SK-N-SH treated with all-trans-retinoic acid at 6 μM for 48 hours (cell line): ENCODE results near the gene PRR18.
"Not testable (repeated sequence)": the region's sequence is repeated elsewhere in the genome, so short reads cannot be mapped to it uniquely, and the experiment has no call there.

Experiments used
- ATAC-seq: fragments of 200-7000 bp; cut with Tn5 transposase; 3 replicates; pipeline ENCODE4 v1.9.1; 2020; ENCODE audit warnings: mild to moderate bottlenecking, moderate library complexity
- BACH2 ChIP-seq: fragments of 250-450 bp; sonication (Bioruptor Pico); IDR thresholded peaks from 2 replicates; pipeline ENCODE4 v1.9.0; 2021; ENCODE audit warnings: mild to moderate bottlenecking, borderline replicate concordance
- CREB5 ChIP-seq: fragments of 250-450 bp; sonication (Bioruptor Pico); IDR thresholded peaks from 2 replicates; pipeline ENCODE4 v1.5.1; 2020; ENCODE audit warnings: low read depth, mild to moderate bottlenecking, moderate library complexity
- CSDC2 ChIP-seq: fragments of 250-450 bp; sonication (Bioruptor Pico); IDR thresholded peaks from 2 replicates; pipeline ENCODE4 v1.5.0; 2020; ENCODE audit warnings: mild to moderate bottlenecking, moderate library complexity
- CSRNP3 ChIP-seq: fragments of 250-450 bp; sonication (Bioruptor Pico); IDR thresholded peaks from 2 replicates; pipeline ENCODE4 v1.5.1; 2021; ENCODE audit warnings: mild to moderate bottlenecking, moderate library complexity
- ESRRG ChIP-seq: fragments of 250-450 bp; sonication (Bioruptor Pico); IDR thresholded peaks from 2 replicates; pipeline ENCODE4 v1.6.1; 2021; ENCODE audit warnings: mild to moderate bottlenecking
- GLIS3 ChIP-seq: fragments of 250-450 bp; sonication (Bioruptor Pico); IDR thresholded peaks from 2 replicates; pipeline ENCODE4 v1.5.0; 2020; ENCODE audit warnings: mild to moderate bottlenecking, moderate library complexity
- ISL1 ChIP-seq: fragments of 250-450 bp; sonication (Bioruptor Pico); IDR thresholded peaks from 2 replicates; pipeline ENCODE4 v2.1.2; 2022; ENCODE audit warnings: mild to moderate bottlenecking, moderate library complexity
- OSR1 ChIP-seq: fragments of 250-450 bp; sonication (Bioruptor Pico); IDR thresholded peaks from 2 replicates; pipeline ENCODE4 v1.8.0; 2022; ENCODE audit warnings: moderate library complexity, mild to moderate bottlenecking, inconsistent platforms
- POU6F1 ChIP-seq: fragments of 250-450 bp; sonication (Bioruptor Pico); IDR thresholded peaks from 2 replicates; pipeline ENCODE4 v1.8.0; 2021; ENCODE audit warnings: low read depth, mild to moderate bottlenecking, moderate library complexity, borderline replicate concordance
- PPARA ChIP-seq: fragments of 250-450 bp; sonication (Bioruptor Pico); IDR thresholded peaks from 2 replicates; pipeline ENCODE4 v1.5.0; 2020; ENCODE audit warnings: mild to moderate bottlenecking, borderline replicate concordance
- SNAI2 ChIP-seq: fragments of 250-450 bp; sonication (Bioruptor Pico); IDR thresholded peaks from 2 replicates; pipeline ENCODE4 v1.5.0; 2020; ENCODE audit warnings: mild to moderate bottlenecking, moderate library complexity
- TCF4 ChIP-seq: fragments of 250-450 bp; sonication (Bioruptor Pico); IDR thresholded peaks from 2 replicates; pipeline ENCODE4 v1.8.0; 2021; ENCODE audit warnings: mild to moderate bottlenecking, moderate library complexity, borderline replicate concordance
- TOX ChIP-seq: fragments of 250-450 bp; sonication (Bioruptor Pico); IDR thresholded peaks from 2 replicates; pipeline ENCODE4 v1.8.0; 2021; ENCODE audit warnings: mild to moderate bottlenecking, moderate library complexity, borderline replicate concordance
- ZC3H10 ChIP-seq: fragments of 250-450 bp; sonication (Bioruptor Pico); IDR thresholded peaks from 2 replicates; pipeline ENCODE4 v1.5.1; 2021; ENCODE audit warnings: mild to moderate bottlenecking, moderate library complexity
- ZFP30 ChIP-seq: fragments of 450-650 bp; formaldehyde crosslinking; IDR thresholded peaks from 2 replicates; pipeline ENCODE4 v1.5.0; 2022; ENCODE audit warnings: mild to moderate bottlenecking, moderate library complexity
- ZNF565 ChIP-seq: fragments of 450-650 bp; formaldehyde crosslinking; conservative IDR thresholded peaks from 2 replicates; pipeline ENCODE4 v1.5.0; 2020; ENCODE audit warnings: low read depth, mild to moderate bottlenecking, moderate library complexity
- ZNF70 ChIP-seq: fragments of 450-650 bp; formaldehyde crosslinking; IDR thresholded peaks from 2 replicates; pipeline ENCODE4 v1.5.0; 2020; ENCODE audit warnings: mild to moderate bottlenecking, moderate library complexity
- TF ChIP-seq, protein P1 (sequence below): fragments of 250-450 bp; sonication (Bioruptor Pico); IDR thresholded peaks from 2 replicates; pipeline ENCODE4 v1.5.0; 2020; ENCODE audit warnings: mild to moderate bottlenecking, moderate library complexity
- TF ChIP-seq, protein P2 (sequence below): fragments of 250-450 bp; sonication (Bioruptor Pico); IDR thresholded peaks from 2 replicates; pipeline ENCODE4 v1.8.0; 2020; ENCODE audit warnings: mild to moderate bottlenecking, moderate library complexity, borderline replicate concordance

Gene PRR18

GRCh38 chr6:166346449-166346848, 38.3 kb upstream of the PRR18 start:
- TF ChIP-seq ZFP30 (no peak), TOX (CRISPR knock-in tag) (no peak), SNAI2 (CRISPR knock-in tag) (no peak), ZNF70 (CRISPR knock-in tag) (no peak), CSDC2 (no peak), BACH2 (CRISPR knock-in tag) (no peak), PPARA (CRISPR knock-in tag) (no peak), GLIS3 (CRISPR knock-in tag) (no peak), CSRNP3 (no peak)
- TF ChIP-seq, protein P1, sequence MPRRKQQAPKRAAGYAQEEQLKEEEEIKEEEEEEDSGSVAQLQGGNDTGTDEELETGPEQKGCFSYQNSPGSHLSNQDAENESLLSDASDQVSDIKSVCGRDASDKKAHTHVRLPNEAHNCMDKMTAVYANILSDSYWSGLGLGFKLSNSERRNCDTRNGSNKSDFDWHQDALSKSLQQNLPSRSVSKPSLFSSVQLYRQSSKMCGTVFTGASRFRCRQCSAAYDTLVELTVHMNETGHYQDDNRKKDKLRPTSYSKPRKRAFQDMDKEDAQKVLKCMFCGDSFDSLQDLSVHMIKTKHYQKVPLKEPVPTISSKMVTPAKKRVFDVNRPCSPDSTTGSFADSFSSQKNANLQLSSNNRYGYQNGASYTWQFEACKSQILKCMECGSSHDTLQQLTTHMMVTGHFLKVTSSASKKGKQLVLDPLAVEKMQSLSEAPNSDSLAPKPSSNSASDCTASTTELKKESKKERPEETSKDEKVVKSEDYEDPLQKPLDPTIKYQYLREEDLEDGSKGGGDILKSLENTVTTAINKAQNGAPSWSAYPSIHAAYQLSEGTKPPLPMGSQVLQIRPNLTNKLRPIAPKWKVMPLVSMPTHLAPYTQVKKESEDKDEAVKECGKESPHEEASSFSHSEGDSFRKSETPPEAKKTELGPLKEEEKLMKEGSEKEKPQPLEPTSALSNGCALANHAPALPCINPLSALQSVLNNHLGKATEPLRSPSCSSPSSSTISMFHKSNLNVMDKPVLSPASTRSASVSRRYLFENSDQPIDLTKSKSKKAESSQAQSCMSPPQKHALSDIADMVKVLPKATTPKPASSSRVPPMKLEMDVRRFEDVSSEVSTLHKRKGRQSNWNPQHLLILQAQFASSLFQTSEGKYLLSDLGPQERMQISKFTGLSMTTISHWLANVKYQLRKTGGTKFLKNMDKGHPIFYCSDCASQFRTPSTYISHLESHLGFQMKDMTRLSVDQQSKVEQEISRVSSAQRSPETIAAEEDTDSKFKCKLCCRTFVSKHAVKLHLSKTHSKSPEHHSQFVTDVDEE, result no peak
- TF ChIP-seq, protein P2, sequence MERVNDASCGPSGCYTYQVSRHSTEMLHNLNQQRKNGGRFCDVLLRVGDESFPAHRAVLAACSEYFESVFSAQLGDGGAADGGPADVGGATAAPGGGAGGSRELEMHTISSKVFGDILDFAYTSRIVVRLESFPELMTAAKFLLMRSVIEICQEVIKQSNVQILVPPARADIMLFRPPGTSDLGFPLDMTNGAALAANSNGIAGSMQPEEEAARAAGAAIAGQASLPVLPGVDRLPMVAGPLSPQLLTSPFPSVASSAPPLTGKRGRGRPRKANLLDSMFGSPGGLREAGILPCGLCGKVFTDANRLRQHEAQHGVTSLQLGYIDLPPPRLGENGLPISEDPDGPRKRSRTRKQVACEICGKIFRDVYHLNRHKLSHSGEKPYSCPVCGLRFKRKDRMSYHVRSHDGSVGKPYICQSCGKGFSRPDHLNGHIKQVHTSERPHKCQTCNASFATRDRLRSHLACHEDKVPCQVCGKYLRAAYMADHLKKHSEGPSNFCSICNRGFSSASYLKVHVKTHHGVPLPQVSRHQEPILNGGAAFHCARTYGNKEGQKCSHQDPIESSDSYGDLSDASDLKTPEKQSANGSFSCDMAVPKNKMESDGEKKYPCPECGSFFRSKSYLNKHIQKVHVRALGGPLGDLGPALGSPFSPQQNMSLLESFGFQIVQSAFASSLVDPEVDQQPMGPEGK (CRISPR knock-in tag), result no peak
- TF ChIP-seq, all 23 proteins: peak for 0
- no peak for ATAC-seq

DNA sequence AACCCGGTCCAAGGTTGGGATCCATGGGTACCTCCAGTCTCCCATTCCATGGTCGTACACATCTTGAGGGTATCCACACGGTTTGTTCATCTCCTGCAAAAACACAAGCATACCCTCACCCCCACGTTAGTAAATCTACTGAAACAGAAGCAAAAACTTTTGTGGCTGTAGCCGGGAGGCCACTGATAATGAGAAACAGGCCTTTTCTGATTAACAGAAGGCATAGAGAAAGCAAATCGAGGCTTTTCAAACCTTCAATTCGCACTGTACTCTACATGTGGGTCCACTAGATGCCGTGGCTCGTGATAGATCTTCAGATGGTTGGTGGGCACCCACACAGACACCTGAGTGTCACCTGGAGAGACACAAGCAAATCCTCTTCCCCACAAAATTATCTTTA, 37.5 kb upstream of the PRR18 start:
- not testable (repeated sequence) for ATAC-seq

DNA sequence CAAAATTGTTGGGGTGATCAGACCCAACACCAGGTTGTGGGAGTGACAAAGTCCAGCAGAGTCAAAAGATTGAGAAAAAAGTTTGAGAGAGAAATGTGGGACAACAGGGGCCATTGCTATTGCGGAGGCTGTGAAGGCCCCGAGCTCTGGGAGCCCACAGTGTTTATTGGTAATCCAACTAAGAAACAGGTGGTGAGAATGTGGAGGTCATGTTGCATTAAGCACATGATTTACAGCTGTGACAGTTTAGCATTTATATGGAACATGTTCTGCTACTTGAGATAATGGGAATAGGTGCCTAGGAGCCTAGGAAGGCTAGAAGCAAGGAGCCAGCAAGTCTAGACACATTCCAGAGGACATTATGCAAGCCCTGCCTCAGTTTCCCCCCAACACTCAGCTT, 36.7 kb upstream of the PRR18 start:
- not testable (repeated sequence) for ATAC-seq

- ATAC-seq, result no peak
- TF ChIP-seq POU6F1 (CRISPR knock-in tag) (no peak), ZNF565 (CRISPR knock-in tag) (no peak), GLIS3 (CRISPR knock-in tag) (no peak), CREB5 (CRISPR knock-in tag) (no peak), CSDC2 (no peak), ISL1 (CRISPR knock-in tag) (no peak), TCF4 (CRISPR knock-in tag) (no peak), PPARA (CRISPR knock-in tag) (no peak), ZC3H10 (CRISPR knock-in tag) (no peak), OSR1 (no peak), TOX (CRISPR knock-in tag) (no peak), ESRRG (no peak), CSRNP3 (no peak)
- TF ChIP-seq, protein P2 (CRISPR knock-in tag), result no peak
These were observed 36.0 kb upstream of the PRR18 start for GRCh38 chr6:166344240-166344639.
